KMS-11 (cell line): ENCODE measurements around the gene PPP1R13B.

Experiments used
- H2AFZ ChIP-seq: fragments of 200-600 bp; sonication (generic); 2 replicates; pipeline ENCODE4 v1.6.1; 2016; ENCODE audit warnings: antibody characterized with exemption, mixed run types, low read depth
- H3K27ac ChIP-seq: fragments of 200-600 bp; sonication (generic); 2 replicates; pipeline ENCODE4 v1.6.1; 2016; ENCODE audit warnings: mild to moderate bottlenecking, mixed run types
- H3K27me3 ChIP-seq: fragments of 200-600 bp; sonication (generic); 2 replicates; pipeline ENCODE4 v1.6.1; 2017; ENCODE audit warnings: mild to moderate bottlenecking, low read depth, mixed run types, moderate library complexity; ENCODE audit not compliant: insufficient read depth
- H3K36me3 ChIP-seq: fragments of 200-600 bp; sonication (generic); 2 replicates; pipeline ENCODE4 v1.6.1; 2017; ENCODE audit warnings: mild to moderate bottlenecking, mixed run types; ENCODE audit not compliant: insufficient read depth
- H3K4me1 ChIP-seq: fragments of 200-600 bp; sonication (generic); 2 replicates; pipeline ENCODE4 v1.6.1; 2016; ENCODE audit warnings: mild to moderate bottlenecking, low read depth, mixed run types; ENCODE audit not compliant: poor library complexity, severe bottlenecking
- H3K4me2 ChIP-seq: fragments of 200-600 bp; sonication (generic); 2 replicates; pipeline ENCODE4 v1.7.0; 2016; ENCODE audit warnings: mild to moderate bottlenecking, mixed run types
- H3K4me3 ChIP-seq: fragments of 200-600 bp; sonication (generic); IDR thresholded peaks from 2 replicates; pipeline ENCODE4 v1.6.1; 2017; ENCODE audit warnings: low read depth, low read length, mixed read lengths; ENCODE audit not compliant: insufficient read depth
- H3K79me2 ChIP-seq: fragments of 200-600 bp; sonication (generic); 2 replicates; pipeline ENCODE4 v1.6.1; 2016; ENCODE audit warnings: low read depth, mixed run types; ENCODE audit not compliant: insufficient read depth
- H3K9ac ChIP-seq: fragments of 200-600 bp; sonication (generic); 2 replicates; pipeline ENCODE4 v1.6.1; 2016; ENCODE audit warnings: mild to moderate bottlenecking, mixed run types
- H4K20me1 ChIP-seq: fragments of 200-600 bp; sonication (generic); 2 replicates; pipeline ENCODE4 v1.6.1; 2016; ENCODE audit warnings: mild to moderate bottlenecking, mixed run types; ENCODE audit not compliant: insufficient read depth
- CTCF ChIP-seq: fragments of 200-600 bp; sonication (generic); conservative IDR thresholded peaks from 2 replicates; pipeline ENCODE4 v1.6.1; 2017; ENCODE audit warnings: low read depth, mild to moderate bottlenecking, antibody characterized with exemption, low read length, moderate library complexity, mixed read lengths

PPP1R13B gene

GRCh38 chr14:103882503-103883262 lies 35.3 kb upstream of the PPP1R13B start:
- H3K4me3 ChIP-seq: no peak overlapping the region
- no peaks in the 10 kb centered on the region for H3K27me3 ChIP-seq
- H3K36me3 ChIP-seq: no peaks in the 10 kb centered on the region
- H4K20me1 ChIP-seq: no peaks in the 10 kb centered on the region
- no peak overlapping the region for H3K27ac ChIP-seq
- H3K79me2 ChIP-seq: no peaks in the 10 kb centered on the region
- H3K9ac ChIP-seq: no peak overlapping the region
- no peak for TF ChIP-seq CTCF
- peaks cover 12% of the 10 kb centered on the region for H3K4me1 ChIP-seq
- no peak overlapping the region for H3K4me2 ChIP-seq
- H2AFZ ChIP-seq: no peak overlapping the region

- TF ChIP-seq CTCF: no peak
- no peak overlapping the region for H3K27ac ChIP-seq
Measured at GRCh38 chr14:103881268-103882201, 34.2 kb upstream of the PPP1R13B start.

GRCh38 chr14:103880348-103881267 lies 33.2 kb upstream of the PPP1R13B start:
- no peaks in the 10 kb centered on the region for H4K20me1 ChIP-seq
- peaks cover 12% of the 10 kb centered on the region for H3K4me1 ChIP-seq
- no peak for TF ChIP-seq CTCF
- peak overlapping the region; percentile 71 for H2AFZ ChIP-seq
- H3K9ac ChIP-seq: peak overlapping the region; percentile 27; the same call in 1 of the 2 replicates
- H3K4me2 ChIP-seq: peak overlapping the region; percentile 95
- H3K36me3 ChIP-seq: no peaks in the 10 kb centered on the region
- H3K27me3 ChIP-seq: no peaks in the 10 kb centered on the region
- no peak overlapping the region for H3K4me3 ChIP-seq
- no peak overlapping the region for H3K27ac ChIP-seq
- no peaks in the 10 kb centered on the region for H3K79me2 ChIP-seq

More at GRCh38 chr14:103881268-103882201, 34.2 kb upstream of the PPP1R13B start:
- Histone ChIP-seq H4K20me1 (no peaks in the 10 kb centered on the region), H3K4me1 (peaks cover 12% of the 10 kb centered on the region), H3K9ac (no peak overlapping the region), H2AFZ (no peak overlapping the region), H3K4me3 (no peak overlapping the region), H3K27me3 (no peaks in the 10 kb centered on the region), H3K4me2 (no peak overlapping the region), H3K79me2 (no peaks in the 10 kb centered on the region), H3K36me3 (no peaks in the 10 kb centered on the region)
